ENCODE measurements around the gene ANXA4. TPM values are rescaled to one million over a fixed set of nuclear protein-coding genes. Genes with fewer than 3 reads are reported as not detected.

The ANXA4 gene
- total and polyA plus RNA-seq, 2 of the 13 experiments (the other 11 are each of a cell fraction or from before 2014, with no cell fraction given) = 155 to 168 TPM

DNA sequence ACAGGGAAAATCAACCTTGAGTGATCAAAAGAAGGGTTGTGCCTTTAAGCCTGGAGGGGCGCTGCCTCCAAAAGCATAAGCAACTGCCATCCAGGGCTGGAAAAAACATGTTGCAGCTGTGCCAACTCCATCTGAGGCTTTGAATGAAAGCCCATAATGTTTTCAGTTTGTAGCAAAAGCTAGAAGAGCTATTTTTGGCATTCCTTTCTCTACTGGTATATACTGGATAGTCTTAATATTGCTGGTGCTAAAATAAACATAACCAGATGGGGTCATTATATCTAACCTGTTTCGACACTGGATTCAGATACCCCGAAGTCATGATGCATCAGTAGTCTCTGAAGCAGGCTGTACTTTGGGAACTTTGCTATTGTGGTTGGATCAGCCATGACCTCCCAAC is 25.1 kb downstream of the ANXA4 start:
- CTCF ChIA-PET (ENCODE audit: low intra/inter-chr PET ratio, low total read pairs) = no interaction called here
- POLR2A ChIA-PET = interaction anchor here (1.3 to 1.6 kb wide), 3 partner anchors 10 to 25 kb away, joined by 3 to 5 read pairs (median 4); partner anchors contain the start of gene ANXA4
- no peak for ATAC-seq

More for the DNA sequence above, 25.1 kb downstream of the ANXA4 start:
- no peaks in the 10 kb centered on the region for H3K27me3 ChIP-seq (ENCODE audit: control insufficient read depth in 1 of 2, insufficient read depth in 2 of 2, low read length in 2 of 2)
- DNase-seq (ENCODE audit: low spot score) (no peak), FAIRE-seq (no peak)
- 98% methylated on average over 3 of the region's 3 CpGs for WGBS (ENCODE audit: low lambda C conversion rate)
- peaks cover 88% of the 10 kb centered on the region for H3K4me1 ChIP-seq (ENCODE audit: insufficient read depth, low read length)
- H3K9ac ChIP-seq (ENCODE audit: insufficient read depth, low read depth, low read length) = no peak overlapping the region
- H2AFZ ChIP-seq (ENCODE audit: low read length) = no peak overlapping the region
- TF ChIP-seq MEIS1 (CRISPR knock-in tag; IDR thresholded peaks at IDR 0.05; ENCODE audit: borderline replicate concordance) = no peak
- no peak for TF ChIP-seq ZNF790 (CRISPR knock-in tag; IDR thresholded peaks at IDR 0.05; ENCODE audit: borderline replicate concordance)
- no peak for TF ChIP-seq SATB2 (CRISPR knock-in tag; IDR thresholded peaks at IDR 0.05)
- no peak for TF ChIP-seq ADNP (CRISPR knock-in tag; IDR thresholded peaks at IDR 0.05)
- TF ChIP-seq HNRNPUL1 (IDR thresholded peaks at IDR 0.05; ENCODE audit: low read depth, low read length) = no peak
- TF ChIP-seq KLF6 (CRISPR knock-in tag; IDR thresholded peaks at IDR 0.05) = no peak
- TF ChIP-seq ZNF746 (CRISPR knock-in tag; IDR thresholded peaks at IDR 0.05) = no peak
- TF ChIP-seq, protein P1, sequence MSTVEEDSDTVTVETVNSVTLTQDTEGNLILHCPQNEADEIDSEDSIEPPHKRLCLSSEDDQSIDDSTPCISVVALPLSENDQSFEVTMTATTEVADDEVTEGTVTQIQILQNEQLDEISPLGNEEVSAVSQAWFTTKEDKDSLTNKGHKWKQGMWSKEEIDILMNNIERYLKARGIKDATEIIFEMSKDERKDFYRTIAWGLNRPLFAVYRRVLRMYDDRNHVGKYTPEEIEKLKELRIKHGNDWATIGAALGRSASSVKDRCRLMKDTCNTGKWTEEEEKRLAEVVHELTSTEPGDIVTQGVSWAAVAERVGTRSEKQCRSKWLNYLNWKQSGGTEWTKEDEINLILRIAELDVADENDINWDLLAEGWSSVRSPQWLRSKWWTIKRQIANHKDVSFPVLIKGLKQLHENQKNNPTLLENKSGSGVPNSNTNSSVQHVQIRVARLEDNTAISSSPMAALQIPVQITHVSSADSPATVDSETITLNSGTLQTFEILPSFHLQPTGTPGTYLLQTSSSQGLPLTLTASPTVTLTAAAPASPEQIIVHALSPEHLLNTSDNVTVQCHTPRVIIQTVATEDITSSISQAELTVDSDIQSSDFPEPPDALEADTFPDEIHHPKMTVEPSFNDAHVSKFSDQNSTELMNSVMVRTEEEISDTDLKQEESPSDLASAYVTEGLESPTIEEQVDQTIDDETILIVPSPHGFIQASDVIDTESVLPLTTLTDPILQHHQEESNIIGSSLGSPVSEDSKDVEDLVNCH (CRISPR knock-in tag; IDR thresholded peaks at IDR 0.05) = no peak
- no peak for TF ChIP-seq AGO2 (optimal IDR thresholded peaks at IDR 0.05; ENCODE audit: low read depth, low read length)
- TF ChIP-seq HOMEZ (CRISPR knock-in tag; IDR thresholded peaks at IDR 0.05; ENCODE audit: low read depth) = no peak
- TF ChIP-seq SMARCC2 (IDR thresholded peaks at IDR 0.05) = no peak
- TF ChIP-seq, protein P2, sequence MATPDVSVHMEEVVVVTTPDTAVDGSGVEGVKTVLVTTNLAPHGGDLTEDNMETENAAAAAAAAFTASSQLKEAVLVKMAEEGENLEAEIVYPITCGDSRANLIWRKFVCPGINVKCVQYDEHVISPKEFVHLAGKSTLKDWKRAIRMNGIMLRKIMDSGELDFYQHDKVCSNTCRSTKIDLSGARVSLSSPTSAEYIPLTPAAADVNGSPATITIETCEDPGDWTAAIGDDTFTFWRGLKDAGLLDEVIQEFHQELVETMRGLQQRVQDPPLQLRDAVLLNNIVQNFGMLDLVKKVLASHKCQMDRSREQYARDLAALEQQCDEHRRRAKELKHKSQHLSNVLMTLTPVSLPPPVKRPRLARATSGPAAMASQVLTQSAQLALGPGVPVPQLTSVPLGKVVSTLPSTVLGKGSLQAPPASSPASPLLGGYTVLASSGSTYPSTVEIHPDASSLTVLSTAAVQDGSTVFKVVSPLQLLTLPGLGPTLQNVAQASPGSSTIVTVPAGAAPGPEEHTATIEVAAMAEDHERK (CRISPR knock-in tag; IDR thresholded peaks at IDR 0.05; ENCODE audit: low read depth) = no peak
- TF ChIP-seq, protein P3, sequence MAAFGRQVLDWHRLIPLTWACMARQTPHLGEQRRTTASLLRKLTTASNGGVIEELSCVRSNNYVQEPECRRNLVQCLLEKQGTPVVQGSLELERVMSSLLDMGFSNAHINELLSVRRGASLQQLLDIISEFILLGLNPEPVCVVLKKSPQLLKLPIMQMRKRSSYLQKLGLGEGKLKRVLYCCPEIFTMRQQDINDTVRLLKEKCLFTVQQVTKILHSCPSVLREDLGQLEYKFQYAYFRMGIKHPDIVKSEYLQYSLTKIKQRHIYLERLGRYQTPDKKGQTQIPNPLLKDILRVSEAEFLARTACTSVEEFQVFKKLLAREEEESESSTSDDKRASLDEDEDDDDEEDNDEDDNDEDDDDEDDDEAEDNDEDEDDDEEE (CRISPR knock-in tag; IDR thresholded peaks at IDR 0.05) = no peak
- TF ChIP-seq ZBTB3 (CRISPR knock-in tag; IDR thresholded peaks at IDR 0.05; ENCODE audit: borderline replicate concordance, low read depth) = no peak
- no peak for TF ChIP-seq SAFB2 (CRISPR knock-in tag; IDR thresholded peaks at IDR 0.05; ENCODE audit: borderline replicate concordance, low read depth)
- no peak overlapping the region for H3K27ac ChIP-seq (ENCODE audit: extremely low read length, insufficient read depth, low read length)
- H3K4me2 ChIP-seq (ENCODE audit: low read depth, low read length) = no peak overlapping the region
- intact Hi-C loops (cut with micrococcal nuclease; ENCODE audit: unreplicated experiment) = no loop called here
- in situ Hi-C loops (cut with HindIII; ENCODE audit: extremely low pct_ligation_motif_present, low pct_unique_long_range_greater_than_20kb) = no loop called here
- no peaks in the 10 kb centered on the region for H3K9me3 ChIP-seq (ENCODE audit: low read length)
- no peak overlapping the region for H3K4me3 ChIP-seq (replicated peaks in 1 of 3; ENCODE audit: insufficient read depth in 1 of 3, low read depth in 2 of 3, low read length in 3 of 3)
- H4K20me1 ChIP-seq (ENCODE audit: insufficient read depth, low read length) = 0 out of 2 replicates have a peak, but pooled peaks cover 3% of the 10 kb centered on the region
- peaks cover 64% of the 10 kb centered on the region for H3K79me2 ChIP-seq (ENCODE audit: insufficient read depth, low read length)
- BruUV-seq (replicated peaks) = no TSS peak
- H3K36me3 ChIP-seq (replicated peaks in 1 of 2; ENCODE audit: control insufficient read depth in 1 of 2, insufficient read depth in 2 of 2, low read length in 2 of 2) = peaks cover 3 to 25% of the 10 kb centered on the region in 2 experiments; a peak in 4 of 5 replicates

Measured in HepG2 (cell line).